Peyer's patch (tissue), 4 donors: ENCODE results near the gene VPS8.

Source experiments
- POLR2A ChIP-seq, 2 donors: fragments of 450-650 bp; IDR thresholded peaks; one replicate each; pipeline ENCODE4 v1.5.1; 2017; ENCODE audit warnings: antibody characterized with exemption in 2 of 2, mild to moderate bottlenecking in 2 of 2, moderate library complexity in 2 of 2
- TF ChIP-seq, protein P1 (sequence below), 6 experiments: fragments of 450-650 bp in 4 of 6; fragments of 200-600 bp in 2 of 6; sonication (generic) in 1 of 6; IDR thresholded peaks; one replicate each; pipeline ENCODE4 v1.5.1; 2017 to 2019; ENCODE audit warnings: antibody characterized with exemption in 6 of 6, mild to moderate bottlenecking in 3 of 6, moderate library complexity in 1 of 6

GRCh38 chr3:184827572-184827971 lies 15.6 kb downstream of the VPS8 start:
- TF ChIP-seq, protein P1, sequence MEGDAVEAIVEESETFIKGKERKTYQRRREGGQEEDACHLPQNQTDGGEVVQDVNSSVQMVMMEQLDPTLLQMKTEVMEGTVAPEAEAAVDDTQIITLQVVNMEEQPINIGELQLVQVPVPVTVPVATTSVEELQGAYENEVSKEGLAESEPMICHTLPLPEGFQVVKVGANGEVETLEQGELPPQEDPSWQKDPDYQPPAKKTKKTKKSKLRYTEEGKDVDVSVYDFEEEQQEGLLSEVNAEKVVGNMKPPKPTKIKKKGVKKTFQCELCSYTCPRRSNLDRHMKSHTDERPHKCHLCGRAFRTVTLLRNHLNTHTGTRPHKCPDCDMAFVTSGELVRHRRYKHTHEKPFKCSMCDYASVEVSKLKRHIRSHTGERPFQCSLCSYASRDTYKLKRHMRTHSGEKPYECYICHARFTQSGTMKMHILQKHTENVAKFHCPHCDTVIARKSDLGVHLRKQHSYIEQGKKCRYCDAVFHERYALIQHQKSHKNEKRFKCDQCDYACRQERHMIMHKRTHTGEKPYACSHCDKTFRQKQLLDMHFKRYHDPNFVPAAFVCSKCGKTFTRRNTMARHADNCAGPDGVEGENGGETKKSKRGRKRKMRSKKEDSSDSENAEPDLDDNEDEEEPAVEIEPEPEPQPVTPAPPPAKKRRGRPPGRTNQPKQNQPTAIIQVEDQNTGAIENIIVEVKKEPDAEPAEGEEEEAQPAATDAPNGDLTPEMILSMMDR (IDR thresholded peaks at IDR 0.05): no peak
- no peak for TF ChIP-seq POLR2A (IDR thresholded peaks at IDR 0.05)
